HG03565 (cell line): Measurements from ENCODE around the gene PTPRD.

Source experiments
- ATAC-seq: cut with Tn5 transposase; IDR thresholded peaks from one replicate; pipeline ENCODE4 v1.9.1; 2021; ENCODE audit warnings: mild to moderate bottlenecking, moderate library complexity; ENCODE audit not compliant: unreplicated experiment

Gene PTPRD

DNA sequence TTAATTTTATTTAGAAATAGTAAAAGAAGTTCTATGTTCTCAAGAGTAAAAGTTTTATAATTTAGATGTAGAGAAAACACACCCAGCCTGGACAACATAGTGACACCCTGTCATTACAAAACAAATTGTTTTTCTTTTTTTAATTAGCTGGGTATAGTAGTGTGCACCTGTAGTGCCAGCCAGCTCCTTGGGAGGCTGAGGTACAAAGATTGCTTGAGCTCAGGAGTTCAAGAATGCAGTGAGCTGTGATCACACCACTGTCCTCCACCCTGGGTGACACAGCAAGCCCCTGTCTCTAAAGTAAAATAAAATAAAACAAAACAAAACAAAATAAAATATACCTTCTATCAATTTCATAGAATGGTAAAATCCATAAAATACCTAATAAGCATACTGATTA, 1795.5 kb downstream of the PTPRD start:
- ATAC-seq, result no peak

DNA sequence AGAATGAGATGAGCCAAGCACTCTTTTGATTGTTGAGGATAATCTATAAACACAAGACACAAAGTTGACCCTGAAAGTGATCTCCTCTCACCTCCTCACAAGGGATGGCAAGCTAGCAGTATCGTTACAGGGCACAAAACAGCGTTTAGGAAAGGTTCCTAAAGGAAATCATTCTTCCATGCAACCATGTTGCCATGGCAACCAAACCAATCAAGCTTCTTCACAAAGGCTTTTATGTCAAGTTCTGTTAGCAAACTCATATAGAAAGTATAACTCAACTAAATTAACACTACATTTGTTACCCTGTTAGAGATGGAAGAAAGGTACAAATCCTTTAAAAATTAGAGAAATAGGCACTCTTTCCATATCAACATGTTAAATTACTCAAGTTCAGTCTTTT, 1796.4 kb downstream of the PTPRD start:
- no peak for ATAC-seq

GRCh38 chr9:8815931-8816330, 1796.9 kb downstream of the PTPRD start:
- no peak for ATAC-seq

GRCh38 chr9:8815219-8815618, 1797.6 kb downstream of the PTPRD start:
- no peak for ATAC-seq

GRCh38 chr9:8812888-8813287, 1799.9 kb downstream of the PTPRD start:
- no peak for ATAC-seq

GRCh38 chr9:8809741-8810140, 1803.1 kb downstream of the PTPRD start:
- ATAC-seq, result no peak

- no peak for ATAC-seq
Observed at GRCh38 chr9:8806150-8806549, 1806.7 kb downstream of the PTPRD start.

GRCh38 chr9:8804613-8805012, 1808.2 kb downstream of the PTPRD start:
- no peak for ATAC-seq

GRCh38 chr9:8802242-8802641, 1810.6 kb downstream of the PTPRD start:
- ATAC-seq, result no peak

GRCh38 chr9:8800196-8800595, 1812.6 kb downstream of the PTPRD start:
- ATAC-seq, result no peak

DNA sequence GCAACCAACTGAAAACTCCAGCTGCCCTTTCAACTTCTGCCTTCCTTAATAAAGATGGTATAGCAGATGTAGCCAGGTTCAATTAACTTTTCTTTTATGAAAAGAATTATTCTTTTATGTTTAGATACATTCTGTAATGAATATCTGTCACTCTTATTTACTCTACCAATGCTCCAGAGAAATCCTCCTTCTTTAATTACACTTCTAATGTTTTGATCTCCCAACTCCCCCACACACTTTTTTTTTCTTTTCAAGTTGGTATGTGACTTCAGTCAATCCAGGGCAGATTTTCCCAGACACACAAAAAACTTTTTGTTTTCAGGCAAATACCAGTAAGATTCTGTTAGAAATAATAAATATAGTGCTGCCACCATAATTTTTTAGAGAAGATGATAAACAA, 1813.2 kb downstream of the PTPRD start:
- ATAC-seq, result no peak

GRCh38 chr9:8799206-8799605, 1813.6 kb downstream of the PTPRD start:
- ATAC-seq, result no peak

DNA sequence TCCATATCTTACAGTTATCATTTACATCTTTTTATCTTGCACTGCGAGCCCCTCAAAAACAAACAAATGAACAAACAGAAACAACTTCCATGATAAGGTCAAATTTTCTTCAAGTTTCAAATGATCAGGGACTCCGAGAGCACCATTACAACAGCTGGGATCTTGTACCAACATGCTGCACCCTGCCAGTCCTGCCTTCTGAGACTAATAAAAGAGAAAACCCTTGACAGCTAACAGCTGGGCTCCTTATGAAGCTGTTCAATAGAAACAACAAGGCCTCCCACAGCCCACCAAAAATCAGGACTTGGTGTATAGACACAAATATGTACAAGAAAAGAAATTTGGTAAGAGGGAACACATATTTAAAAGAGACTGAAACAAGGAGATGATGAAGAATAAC, 1828.0 kb downstream of the PTPRD start:
- no peak for ATAC-seq

DNA sequence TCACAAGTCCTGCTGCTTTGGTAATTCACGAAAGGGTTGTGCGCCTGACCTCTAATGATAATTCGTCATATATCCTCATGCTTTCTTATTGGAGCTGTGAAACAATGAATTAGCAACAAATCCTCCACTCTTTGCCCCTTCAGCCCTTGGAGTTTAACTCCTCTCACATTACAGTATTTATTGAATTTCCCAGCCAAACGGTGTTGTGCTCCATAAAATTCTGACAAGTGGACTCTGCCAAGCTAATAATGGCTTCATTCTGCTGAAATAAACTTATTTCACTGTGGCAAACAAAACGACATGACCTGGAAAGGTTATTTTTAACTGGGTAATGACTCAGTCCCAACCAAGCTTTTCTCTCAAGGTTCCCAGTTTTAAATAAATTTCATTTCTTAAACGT, 1828.9 kb downstream of the PTPRD start:
- no peak for ATAC-seq

DNA sequence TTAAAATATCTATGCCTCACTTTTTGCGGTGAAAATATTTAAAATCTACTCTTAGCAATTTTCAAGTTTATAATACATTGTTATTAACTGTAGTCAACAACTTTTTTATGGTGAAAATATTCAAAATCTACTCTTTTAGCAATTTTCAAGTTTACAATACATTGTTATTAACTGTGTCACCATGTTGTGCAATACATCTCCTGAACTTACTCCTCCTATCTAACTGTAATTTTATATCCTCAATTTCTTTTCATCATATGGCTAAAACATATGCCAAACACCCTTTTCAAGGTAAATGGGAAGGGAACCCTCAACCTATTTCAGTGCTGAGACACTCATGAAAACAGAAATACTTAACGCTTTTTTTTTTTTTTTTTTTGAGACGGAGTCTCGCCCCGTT, 1830.6 kb downstream of the PTPRD start:
- no peak for ATAC-seq

DNA sequence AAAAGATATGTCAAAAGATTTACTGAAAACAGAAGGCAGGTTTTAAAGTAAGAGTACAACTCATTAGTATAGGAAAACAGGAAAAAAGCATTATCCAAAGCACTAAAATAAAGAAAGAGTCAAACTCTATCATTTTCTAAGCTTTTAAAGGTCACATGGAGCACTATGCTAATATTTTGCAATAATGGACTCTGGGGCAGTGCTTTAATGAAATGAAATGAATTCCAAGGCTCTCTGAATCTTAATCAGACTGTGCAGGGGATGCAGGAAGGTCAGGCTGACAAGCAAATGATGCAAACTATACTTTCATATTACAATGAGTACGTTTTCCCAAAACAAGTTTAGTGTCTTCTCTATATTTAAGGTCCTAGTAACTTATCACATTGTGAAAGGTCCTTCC, 1831.3 kb downstream of the PTPRD start:
- no peak for ATAC-seq

GRCh38 chr9:8780386-8780785, 1832.4 kb downstream of the PTPRD start:
- no peak for ATAC-seq

DNA sequence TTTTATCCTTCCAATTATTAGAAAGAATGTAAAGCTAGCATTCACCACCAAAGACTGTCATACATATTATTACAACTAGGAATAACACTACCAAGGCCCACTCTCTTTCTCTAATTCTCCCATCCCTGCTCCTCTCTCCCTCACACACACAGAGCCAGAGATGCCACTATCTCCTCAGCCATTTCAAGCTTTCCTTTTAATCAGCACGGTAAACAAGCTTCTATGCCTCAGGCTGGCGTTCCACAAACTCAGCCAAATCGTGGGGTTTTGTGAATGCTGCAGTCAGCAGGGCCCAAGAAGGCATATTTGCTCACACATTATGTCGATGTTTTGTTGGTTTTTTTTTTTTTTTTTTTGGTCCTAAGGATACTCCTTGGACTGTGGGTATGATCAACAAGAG, 1833.3 kb downstream of the PTPRD start:
- ATAC-seq, result no peak

GRCh38 chr9:8778356-8778755, 1834.4 kb downstream of the PTPRD start:
- ATAC-seq, result no peak

- no peak for ATAC-seq
Observed at GRCh38 chr9:8772302-8772701, 1840.5 kb downstream of the PTPRD start.

DNA sequence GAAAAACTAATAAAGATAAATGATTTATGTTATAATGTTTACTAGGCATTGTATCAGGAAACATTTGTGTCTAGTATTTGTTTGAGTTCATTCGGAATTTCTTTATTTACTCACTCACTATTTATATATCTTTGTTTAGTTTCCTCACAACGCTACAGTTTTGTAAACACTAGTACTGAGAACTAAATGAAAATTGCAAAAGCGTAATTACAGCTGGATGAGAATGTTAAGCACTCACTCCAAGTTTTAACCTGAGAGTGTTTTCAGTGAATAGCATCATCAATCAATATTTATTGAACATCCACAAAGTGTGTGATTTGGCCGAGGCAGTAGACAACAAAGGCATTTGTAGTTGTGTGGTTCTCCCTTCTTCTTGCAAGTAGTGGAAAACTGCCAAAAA, 1843.6 kb downstream of the PTPRD start:
- no peak for ATAC-seq

DNA sequence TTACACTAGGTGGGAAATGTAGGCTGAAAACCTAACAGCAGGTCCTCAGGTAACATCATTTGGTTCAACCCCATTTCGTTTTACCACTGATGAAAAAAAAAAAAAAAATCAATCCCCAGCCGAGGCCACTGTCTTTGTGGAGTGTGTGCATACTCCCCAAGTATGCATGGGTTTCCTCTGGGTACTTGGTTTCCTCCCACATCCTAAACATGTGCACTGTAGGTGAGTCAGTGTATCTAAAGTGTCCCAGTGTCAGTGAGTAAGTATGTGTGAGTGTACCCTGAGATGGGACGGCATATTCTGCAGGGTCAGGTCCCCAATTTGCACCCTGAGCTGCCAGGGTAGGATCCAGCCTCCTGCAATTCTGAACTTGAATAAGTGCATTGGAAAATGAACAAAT, 1846.7 kb downstream of the PTPRD start:
- ATAC-seq, result no peak

- ATAC-seq, result no peak
Observed at GRCh38 chr9:8764051-8764450, 1848.8 kb downstream of the PTPRD start.

DNA sequence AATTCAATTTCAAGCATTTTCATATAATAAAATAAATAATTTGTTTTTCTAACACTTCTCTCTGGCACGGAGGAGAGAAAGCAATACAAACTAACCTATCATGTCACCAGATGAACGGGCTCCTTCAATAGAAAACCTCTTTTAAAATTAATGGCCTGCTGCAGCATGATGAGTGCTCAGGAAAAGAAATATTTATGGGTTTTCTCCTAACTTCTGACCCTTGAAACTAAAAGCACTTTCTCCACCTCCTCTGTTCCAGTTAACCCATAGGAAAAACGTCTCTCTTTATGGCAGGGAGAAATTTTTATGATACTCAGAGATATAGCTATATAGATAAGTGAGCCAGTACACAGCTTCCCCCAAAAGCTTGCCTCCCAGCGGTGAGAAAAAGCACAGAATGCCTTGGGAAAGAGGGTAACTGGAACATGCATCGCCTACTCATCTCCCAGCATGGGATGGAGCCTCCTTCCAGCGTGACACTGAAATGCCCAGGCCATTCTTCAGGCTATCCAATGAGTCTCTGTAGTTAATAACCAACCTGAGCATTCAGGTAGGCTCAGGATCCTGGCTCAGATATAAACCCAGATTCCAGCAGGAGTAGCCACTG, 1850.2 kb downstream of the PTPRD start:
- ATAC-seq, result no peak
